B cell (primary cell): Measurements from ENCODE around the gene VSTM2L. TPM values are rescaled to one million over a fixed set of nuclear protein-coding genes. Genes with fewer than 3 reads are reported as not detected.

ENCODE experiments used
- ATAC-seq: fragments of 200-7000 bp; cut with Tn5 transposase; one replicate; pipeline ENCODE4 v1.10.0; 2021; ENCODE audit warnings: low read depth, mild to moderate bottlenecking, moderate number of reproducible peaks, moderate library complexity
- CTCF ChIA-PET: fragments of 350-600 bp; sonication (Branson Sonifier 250); formaldehyde crosslinking; loops from one replicate; lab custom pipeline; 2021; ENCODE audit warnings: antibody characterized with exemption, inconsistent platforms; lab: Charles Lee
- POLR2A ChIA-PET: fragments of 350-600 bp; sonication (Branson Sonifier 250); formaldehyde crosslinking; loops from one replicate; lab custom pipeline; 2021; ENCODE audit warnings: antibody characterized with exemption; lab: Charles Lee
- DNase-seq: peaks from one replicate; pipeline ENCODE4 v3.0.0; 2013
- H2AFZ ChIP-seq: 2 replicates; pipeline ENCODE4 v1.6.1; 2012; ENCODE audit warnings: mild to moderate bottlenecking, low read depth, low read length; ENCODE audit not compliant: insufficient read depth, poor library complexity, severe bottlenecking
- H3K27ac ChIP-seq, 2 donors: 1 replicate in 1 of 2; 2 replicates in 1 of 2; pipeline ENCODE4 v1.5.1; 2012 to 2013; ENCODE audit warnings: low read length in 2 of 2, mild to moderate bottlenecking in 2 of 2, moderate library complexity in 1 of 2
- H3K27me3 ChIP-seq, 4 experiments: fragments of 200-600 bp in 1 of 4; sonication (generic) in 1 of 4; replicated peaks in 1 of 4; 1 replicate in 2 of 4; 2 replicates in 2 of 4; pipeline versions ENCODE4 v1.6.1 to v1.7.0; 2013 to 2016; ENCODE audit warnings: low read length in 3 of 4, mild to moderate bottlenecking in 2 of 4, mixed read lengths in 1 of 4, moderate library complexity in 1 of 4; ENCODE audit not compliant: insufficient read depth in 4 of 4, control insufficient read depth in 3 of 4; ENCODE audit errors: control extremely low read depth in 1 of 4
- H3K36me3 ChIP-seq, 2 experiments: replicated peaks in 1 of 2; 1 replicate in 1 of 2; 2 replicates in 1 of 2; pipeline versions ENCODE4 v1.6.1 to v1.7.1; 2013; ENCODE audit warnings: low read length in 1 of 2; ENCODE audit not compliant: insufficient read depth in 2 of 2, control insufficient read depth in 1 of 2; ENCODE audit errors: control extremely low read depth in 1 of 2, extremely low read depth in 1 of 2
- H3K4me1 ChIP-seq, 2 donors: fragments of 200-600 bp in 1 of 2; sonication (generic) in 1 of 2; 1 replicate in 1 of 2; 2 replicates in 1 of 2; pipeline versions ENCODE4 v1.5.1 to v1.6.1; 2013 to 2017; ENCODE audit warnings: low read length in 2 of 2; ENCODE audit not compliant: control insufficient read depth in 2 of 2, insufficient read depth in 2 of 2
- H3K4me2 ChIP-seq: replicated peaks from 2 replicates; pipeline ENCODE3; 2012; ENCODE audit warnings: mild to moderate bottlenecking, low read depth, low read length; ENCODE audit not compliant: poor library complexity, severe bottlenecking
- H3K4me3 ChIP-seq, 5 experiments: fragments of 200-600 bp in 1 of 5; sonication (generic) in 1 of 5; 1 replicate in 3 of 5; 2 replicates in 2 of 5; pipeline versions ENCODE4 v1.5.1 to v1.7.0; 2011 to 2016; ENCODE audit warnings: low read length in 4 of 5, mild to moderate bottlenecking in 4 of 5, low read depth in 2 of 5, control low read depth in 1 of 5, moderate library complexity in 1 of 5; ENCODE audit not compliant: insufficient read depth in 1 of 5; ENCODE audit errors: control extremely low read depth in 1 of 5, extremely low read depth in 1 of 5
- H3K79me2 ChIP-seq: fragments of 200-600 bp; sonication (generic); one replicate; pipeline ENCODE4 v1.6.0; 2016; ENCODE audit warnings: low read length; ENCODE audit not compliant: control insufficient read depth, insufficient read depth
- H3K9ac ChIP-seq: fragments of 200-600 bp; sonication (generic); 2 replicates; pipeline ENCODE4 v1.6.1; 2017; ENCODE audit warnings: mild to moderate bottlenecking, low read length, moderate library complexity
- H3K9me3 ChIP-seq, 3 donors: one replicate each; pipeline versions ENCODE4 v1.6.1 to v1.7.1; 2013; ENCODE audit warnings: low read length in 2 of 3; ENCODE audit not compliant: control insufficient read depth in 2 of 3, insufficient read depth in 1 of 3; ENCODE audit errors: control extremely low read depth in 1 of 3
- H4K20me1 ChIP-seq: 2 replicates; pipeline ENCODE4 v1.6.0; 2012; ENCODE audit warnings: mild to moderate bottlenecking, low read length; ENCODE audit not compliant: insufficient read depth, control insufficient read depth, poor library complexity, severe bottlenecking
- H3K27ac Mint-ChIP-seq: one replicate; pipeline ENCODE4 v1.8.0; 2021; ENCODE audit warnings: mixed read lengths
- H3K27me3 Mint-ChIP-seq: one replicate; pipeline ENCODE4 v1.8.0; 2021; ENCODE audit warnings: mixed read lengths
- H3K4me1 Mint-ChIP-seq: one replicate; pipeline ENCODE4 v1.8.0; 2021; ENCODE audit warnings: mixed read lengths
- H3K4me3 Mint-ChIP-seq: one replicate; pipeline ENCODE4 v1.8.0; 2021; ENCODE audit warnings: mixed read lengths
- H3K9me3 Mint-ChIP-seq: one replicate; pipeline ENCODE4 v1.8.0; 2022; ENCODE audit warnings: mixed read lengths; ENCODE audit not compliant: insufficient read depth
- EZH2 ChIP-seq: IDR thresholded peaks from 2 replicates; pipeline ENCODE4 v1.6.1; 2012; ENCODE audit warnings: borderline replicate concordance, low read depth, mild to moderate bottlenecking, moderate library complexity, low read length; ENCODE audit not compliant: insufficient read depth, poor library complexity, severe bottlenecking
- WGBS: methylation state at CpG from one replicate; pipeline ENCODE4 v1.1.5; 2013; ENCODE audit warnings: missing lambda C conversion rate; ENCODE audit not compliant: insufficient coverage; 5-methylcytosine and 5-hydroxymethylcytosine counted together
- intact Hi-C: fragments of 100-400 bp; cut with micrococcal nuclease; formaldehyde crosslinking; loops from one replicate; pipeline ENCODE4 v1.10.0; 2022
- polyA plus RNA-seq: library from polyadenylated mRNA; depleted of rRNA; stranded (reverse); fragments of >200 nt; gene quantifications from 2 replicates; pipeline ENCODE4 v1.2.3, GENCODE V29; 2012
- total RNA-seq, 2 donors: library from RNA; stranded (reverse); fragments of 120-200 nt in 1 of 2; gene quantifications; 1 replicate in 1 of 2; 2 replicates in 1 of 2; pipeline versions ENCODE4 v1.2.3 to v1.2.4, GENCODE V29; 2013 to 2022
- TF ChIP-seq, protein P1 (sequence below): fragments of 200-600 bp; IDR thresholded peaks from one replicate; pipeline ENCODE4 v1.8.0; 2022; ENCODE audit warnings: antibody characterized with exemption, mild to moderate bottlenecking

Gene VSTM2L
- total and polyA plus RNA-seq, 2 donors (not counting 1 experiment from before 2014, with no cell fraction given): 0.25 TPM; not detected in 1

DNA sequence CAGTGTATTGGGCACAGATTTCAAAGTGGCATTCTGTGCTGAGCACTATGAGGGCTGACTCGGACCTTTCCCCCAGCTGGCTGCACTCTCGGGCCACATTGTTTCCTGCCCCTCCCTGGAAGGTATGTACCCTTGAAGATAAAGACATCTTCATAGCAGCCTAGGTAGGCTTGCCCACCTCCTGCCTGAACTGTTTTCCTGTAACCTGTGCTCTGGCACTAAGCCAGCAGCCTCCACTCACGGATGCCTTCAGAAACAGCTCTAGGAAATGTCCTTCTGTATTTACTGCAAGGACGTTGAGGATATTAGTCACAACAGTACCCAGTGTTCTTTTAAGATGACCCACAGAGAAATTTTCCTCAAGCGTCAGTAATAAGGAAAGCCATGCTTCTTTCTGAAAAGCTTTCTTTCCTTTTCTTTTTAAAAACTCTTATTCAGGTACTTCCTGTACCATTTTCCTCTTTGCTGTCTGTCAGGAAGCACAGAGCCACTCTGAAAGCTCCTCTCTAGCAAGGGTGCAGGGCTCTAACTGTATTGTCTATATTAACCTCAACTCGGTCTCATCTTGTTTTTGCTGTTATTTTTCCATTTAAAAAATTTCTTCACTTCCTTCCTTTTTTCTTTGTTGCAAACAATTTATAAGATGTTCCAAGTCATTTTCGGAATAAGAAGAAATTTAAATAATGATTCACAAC, 86.8 kb downstream of the VSTM2L start:
- Mint-ChIP-seq H3K4me1 (peaks cover 18% of the 10 kb centered on the region), H3K9me3 (no peaks in the 10 kb centered on the region), H3K27ac (no peak overlapping the region), H3K27me3 (no peaks in the 10 kb centered on the region), H3K4me3 (no peak overlapping the region)
- intact Hi-C loops: loop anchor here (5.0 to 10.0 kb wide), 2 partner anchors 232 to 795 kb away; no protein-coding TSS in a partner anchor
- 91% methylated on average over 4 of the region's 7 CpGs for WGBS
- Histone ChIP-seq H3K4me1 (peaks cover 13 to 18% of the 10 kb centered on the region in 2 donors), H3K36me3 (peaks cover 0 to 59% of the 10 kb centered on the region in 2 experiments), H3K4me3 (no peak overlapping the region), H3K9ac (no peak overlapping the region), H2AFZ (no peak overlapping the region), H3K9me3 (no peaks in the 10 kb centered on the region), H3K27me3 (no peaks in the 10 kb centered on the region), H3K4me2 (no peak overlapping the region), H4K20me1 (peaks cover 6% of the 10 kb centered on the region), H3K27ac (no peak overlapping the region), H3K79me2 (no peaks in the 10 kb centered on the region)
- ChIA-PET CTCF (interaction anchor here (0.8 kb wide), 1 partner anchor 9 kb away, joined by 3 read pairs; no protein-coding TSS in a partner anchor), POLR2A (interaction anchor here (0.5 kb wide), 1 partner anchor 859 kb away, joined by 4 read pairs; no protein-coding TSS in a partner anchor)
- no peak for ATAC-seq
- TF ChIP-seq, protein P1, sequence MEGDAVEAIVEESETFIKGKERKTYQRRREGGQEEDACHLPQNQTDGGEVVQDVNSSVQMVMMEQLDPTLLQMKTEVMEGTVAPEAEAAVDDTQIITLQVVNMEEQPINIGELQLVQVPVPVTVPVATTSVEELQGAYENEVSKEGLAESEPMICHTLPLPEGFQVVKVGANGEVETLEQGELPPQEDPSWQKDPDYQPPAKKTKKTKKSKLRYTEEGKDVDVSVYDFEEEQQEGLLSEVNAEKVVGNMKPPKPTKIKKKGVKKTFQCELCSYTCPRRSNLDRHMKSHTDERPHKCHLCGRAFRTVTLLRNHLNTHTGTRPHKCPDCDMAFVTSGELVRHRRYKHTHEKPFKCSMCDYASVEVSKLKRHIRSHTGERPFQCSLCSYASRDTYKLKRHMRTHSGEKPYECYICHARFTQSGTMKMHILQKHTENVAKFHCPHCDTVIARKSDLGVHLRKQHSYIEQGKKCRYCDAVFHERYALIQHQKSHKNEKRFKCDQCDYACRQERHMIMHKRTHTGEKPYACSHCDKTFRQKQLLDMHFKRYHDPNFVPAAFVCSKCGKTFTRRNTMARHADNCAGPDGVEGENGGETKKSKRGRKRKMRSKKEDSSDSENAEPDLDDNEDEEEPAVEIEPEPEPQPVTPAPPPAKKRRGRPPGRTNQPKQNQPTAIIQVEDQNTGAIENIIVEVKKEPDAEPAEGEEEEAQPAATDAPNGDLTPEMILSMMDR: no peak
- no peak for TF ChIP-seq EZH2
- DNase-seq: no peak
